ENCODE measurements around the gene TRAF3. TPM values are rescaled to one million over a fixed set of nuclear protein-coding genes. Genes with fewer than 3 reads are reported as not detected.

Gene TRAF3
- polyA plus RNA-seq, 1 of the 3 experiments (the other 2 are of a cell fraction): 17.9 TPM

GRCh38 chr14:102914474-102915291 lies 137.4 kb downstream of the TRAF3 start (continued):
- no peak for TF ChIP-seq USF1 (IDR thresholded peaks at IDR 0.05; ENCODE audit: borderline replicate concordance, low read depth)
- TF ChIP-seq MXI1 (IDR thresholded peaks at IDR 0.05; ENCODE audit: low read depth, low read length): no peak
- TF ChIP-seq CTCF (IDR thresholded peaks at IDR 0.05): no peak
- TF ChIP-seq ELF1 (IDR thresholded peaks at IDR 0.05): no peak
- no peak for TF ChIP-seq RFX5 (IDR thresholded peaks at IDR 0.05; ENCODE audit: low read length)

- H3K4me2 ChIP-seq: no peak overlapping the region
- TF ChIP-seq TCF12 (IDR thresholded peaks at IDR 0.05): no peak
- no peak for TF ChIP-seq EZH2phosphoT487 (IDR thresholded peaks at IDR 0.05; ENCODE audit: borderline replicate concordance, low read depth)
- TF ChIP-seq NRF1 (IDR thresholded peaks at IDR 0.05; ENCODE audit: low read depth, low read length): no peak
- no peak for TF ChIP-seq CHD2 (IDR thresholded peaks at IDR 0.05; ENCODE audit: low read length, partially characterized antibody)
- no peak for TF ChIP-seq RFX5 (IDR thresholded peaks at IDR 0.05; ENCODE audit: low read length)
- no peak for TF ChIP-seq MXI1 (IDR thresholded peaks at IDR 0.05; ENCODE audit: low read depth, low read length)
- TF ChIP-seq ELF1 (IDR thresholded peaks at IDR 0.05): no peak
- H4K20me1 ChIP-seq (ENCODE audit: insufficient read depth): no peaks in the 10 kb centered on the region
- CTCF ChIA-PET: interaction anchor here (1.7 kb wide), 1 partner anchor 221 kb away, joined by 10 read pairs; no protein-coding TSS in a partner anchor
- no peak for DNase-seq
- no peak overlapping the region for H3K27ac ChIP-seq (ENCODE audit: low read depth in 2 of 2, low read length in 1 of 2)
- H3K9me2 ChIP-seq: no peaks in the 10 kb centered on the region
- H3K79me2 ChIP-seq (ENCODE audit: insufficient read depth): no peaks in the 10 kb centered on the region
- no peak overlapping the region for H2AFZ ChIP-seq (ENCODE audit: low read depth)
- H3K27me3 ChIP-seq (ENCODE audit: insufficient read depth): no peaks in the 10 kb centered on the region
- H3K36me3 ChIP-seq (replicated peaks in 1 of 2; ENCODE audit: control insufficient read depth in 1 of 2, insufficient read depth in 2 of 2, low read length in 1 of 2): no peaks in the 10 kb centered on the region
- POLR2A ChIA-PET: no interaction called here
- H3K4me1 ChIP-seq (ENCODE audit: control insufficient read depth in 1 of 2, insufficient read depth in 2 of 2, low read depth in 1 of 2, low read length in 1 of 2): no peaks in the 10 kb centered on the region
- no peak overlapping the region for H3K4me3 ChIP-seq (ENCODE audit: low read depth in 2 of 2, low read length in 1 of 2)
- no peak overlapping the region for H3K9ac ChIP-seq
- WGBS (ENCODE audit: low lambda C conversion rate): 86% methylated on average over 19 of the region's 19 CpGs
- peaks cover 2% of the 10 kb centered on the region for H3F3A ChIP-seq (replicated peaks; ENCODE audit: insufficient read depth)
- H3K9me3 ChIP-seq: no peaks in the 10 kb centered on the region
Observed at GRCh38 chr14:102915292-102916110, 138.3 kb downstream of the TRAF3 start.

All from SK-N-SH (cell line).